ENCODE data around the gene ZNF674. TPM values are rescaled to one million over a fixed set of nuclear protein-coding genes. Genes with fewer than 3 reads are reported as not detected.

ZNF674 gene
- total and polyA plus RNA-seq, 2 donors (not counting 3 experiments of a cell fraction or from before 2014, with no cell fraction given): 2.5 to 6.7 TPM

GRCh38 chrX:46500054-46500453 lies 45.2 kb downstream of the ZNF674 start:
- no peak for FAIRE-seq
- no peaks in the 10 kb centered on the region for H3K4me1 ChIP-seq (ENCODE audit: control insufficient read depth, extremely low read depth, insufficient read depth, low read length)
- no peak overlapping the region for H3K4me2 ChIP-seq (ENCODE audit: insufficient read depth, low read length)
- no peaks in the 10 kb centered on the region for H4K20me1 ChIP-seq (replicated peaks; ENCODE audit: control insufficient read depth, extremely low read depth, insufficient read depth, low read length)
- no peak for DNase-seq (ENCODE audit: low read depth, low spot score)
- H2AFZ ChIP-seq (ENCODE audit: low read depth, low read length): no peak overlapping the region
- H3K79me2 ChIP-seq (ENCODE audit: control insufficient read depth, insufficient read depth, low read length): no peaks in the 10 kb centered on the region
- H3K9me3 ChIP-seq (replicated peaks; ENCODE audit: control insufficient read depth, insufficient read depth, low read length): peaks cover 3% of the 10 kb centered on the region
- H3K9me1 ChIP-seq (replicated peaks; ENCODE audit: control insufficient read depth, extremely low read depth, insufficient read depth, low read length): no peaks in the 10 kb centered on the region
- dilution Hi-C loops (cut with MboI; ENCODE audit: extremely low pct_ligation_motif_present, low sequenced_read_pairs) (no loop called here), intact Hi-C loops (cut with micrococcal nuclease) (no loop called here)
- no peak overlapping the region for H3K9ac ChIP-seq (replicated peaks; ENCODE audit: extremely low read depth, insufficient read depth, low read length)
- no peak overlapping the region for H3K27ac ChIP-seq (ENCODE audit: insufficient read depth, low read depth, low read length)
- no peak for TF ChIP-seq JUN (IDR thresholded peaks at IDR 0.05; ENCODE audit: borderline replicate concordance, insufficient read depth, insufficient read length, low read depth)
- TF ChIP-seq FOS (IDR thresholded peaks at IDR 0.05; ENCODE audit: borderline replicate concordance, insufficient read depth, low read length): no peak
- TF ChIP-seq GATA2 (IDR thresholded peaks at IDR 0.05; ENCODE audit: insufficient read depth, insufficient read length, low read depth, low read length): no peak
- no peak for TF ChIP-seq POLR2AphosphoS5 (IDR thresholded peaks at IDR 0.05; ENCODE audit: insufficient read depth, low read depth, low read length)
- TF ChIP-seq POLR2A (IDR thresholded peaks at IDR 0.05; ENCODE audit: low read depth, low read length): no peak
- TF ChIP-seq EZH2 (IDR thresholded peaks at IDR 0.05; ENCODE audit: borderline replicate concordance, low read depth, low read length, severe bottlenecking): no peak
- TF ChIP-seq CTCF (IDR thresholded peaks at IDR 0.05; ENCODE audit: extremely low read depth in 1 of 2, insufficient read depth in 1 of 2, low read depth in 1 of 2, low read length in 2 of 2): no peak
- TF ChIP-seq MAX (IDR thresholded peaks at IDR 0.05; ENCODE audit: insufficient read depth, insufficient read length): no peak
- no peak for TF ChIP-seq MYC (IDR thresholded peaks at IDR 0.05; ENCODE audit: low read depth, low read length)
- no peak overlapping the region for H3K4me3 ChIP-seq (replicated peaks in 1 of 3; ENCODE audit: insufficient read depth in 1 of 3, low read depth in 1 of 3, low read length in 3 of 3)
- POLR2A ChIA-PET: no interaction called here
- CTCF ChIA-PET: no interaction called here
- H3K36me3 ChIP-seq (ENCODE audit: control insufficient read depth in 2 of 2, extremely low read depth in 1 of 2, insufficient read depth in 2 of 2, low read length in 2 of 2): no peaks in the 10 kb centered on the region
- no TSS peak for BruUV-seq (replicated peaks)
- no peaks in the 10 kb centered on the region for H3K27me3 ChIP-seq (ENCODE audit: control insufficient read depth in 2 of 2, insufficient read depth in 2 of 2, low read length in 2 of 2)

Data from endothelial cell of umbilical vein (primary cell).